Panc1 (cell line): ENCODE results near the gene NMT1. TPM values are rescaled to one million over a fixed set of nuclear protein-coding genes. Genes with fewer than 3 reads are reported as not detected.

Source experiments
- ATAC-seq: fragments of 200-7000 bp; cut with Tn5 transposase; 2 replicates; pipeline ENCODE4 v1.9.1; 2020; ENCODE audit warnings: mild to moderate bottlenecking, moderate library complexity
- BruUV-seq: library from RNA; stranded (reverse); fragments of 400-500 nt; replicated peaks from 2 replicates; lab custom pipeline; 2021; lab: Mats Ljungman, UMichigan
- CTCF ChIA-PET: fragments of 300-600 bp; sonication (Branson Sonifier 250); formaldehyde crosslinking; loops from one replicate; lab custom pipeline; 2022; ENCODE audit warnings: antibody characterized with exemption; lab: Charles Lee
- POLR2A ChIA-PET: fragments of 300-600 bp; sonication (Branson Sonifier 250); formaldehyde crosslinking; loops from one replicate; lab custom pipeline; 2022; ENCODE audit warnings: antibody characterized with exemption; lab: Charles Lee
- DNase-seq: peaks from one replicate; pipeline ENCODE4 v3.0.0-alpha.2; 2010; ENCODE audit warnings: low read depth, low spot score
- H3K27ac ChIP-seq: 2 replicates; pipeline ENCODE4 v1.5.1; 2011; ENCODE audit warnings: mild to moderate bottlenecking, low read length, inconsistent platforms
- H3K27me3 ChIP-seq: fragments of 200-500 bp; sonication (Bioruptor generic); 2 replicates; pipeline ENCODE4 v1.6.0; 2014; ENCODE audit warnings: low read length, inconsistent platforms; ENCODE audit not compliant: control insufficient read depth, insufficient read depth
- H3K36me3 ChIP-seq: fragments of 200-500 bp; sonication (Bioruptor generic); 2 replicates; pipeline ENCODE4 v1.5.1; 2014; ENCODE audit warnings: inconsistent platforms, mild to moderate bottlenecking, low read length, moderate library complexity; ENCODE audit not compliant: control insufficient read depth, insufficient read depth
- H3K4me1 ChIP-seq: 2 replicates; pipeline ENCODE4 v1.5.1; 2011; ENCODE audit warnings: inconsistent platforms, mild to moderate bottlenecking, low read length, moderate library complexity; ENCODE audit not compliant: control insufficient read depth, insufficient read depth
- H3K4me3 ChIP-seq, 2 experiments: 2 replicates each; pipeline ENCODE4 v1.5.1; 2011 to 2012; ENCODE audit warnings: low read depth in 2 of 2, low read length in 2 of 2, mild to moderate bottlenecking in 2 of 2, inconsistent platforms in 1 of 2, moderate library complexity in 1 of 2
- H3K9me3 ChIP-seq: fragments of 200-500 bp; sonication (Bioruptor generic); 2 replicates; pipeline ENCODE4 v1.5.1; 2014; ENCODE audit warnings: low read depth, mild to moderate bottlenecking, inconsistent platforms, low read length, moderate library complexity; ENCODE audit not compliant: control insufficient read depth, insufficient read depth
- POLR2AphosphoS5 ChIP-seq: IDR thresholded peaks from 2 replicates; pipeline ENCODE4 v1.6.1; 2012; ENCODE audit warnings: mild to moderate bottlenecking, low read depth, low read length, moderate library complexity
- SIN3A ChIP-seq: IDR thresholded peaks from 2 replicates; pipeline ENCODE4 v1.6.1; 2012; ENCODE audit warnings: low read depth, mild to moderate bottlenecking, low read length, moderate library complexity, borderline replicate concordance; ENCODE audit not compliant: insufficient read depth
- TCF7L2 ChIP-seq: IDR thresholded peaks from 2 replicates; pipeline ENCODE4 v1.6.1; 2011; ENCODE audit warnings: mild to moderate bottlenecking, low read depth, low read length, inconsistent platforms
- in situ Hi-C: cut with HindIII; loops from 2 replicates; pipeline ENCODE4 v1.10.0; 2016; ENCODE audit warnings: low sequenced_read_pairs, low pct_unique_long_range_greater_than_20kb
- intact Hi-C: fragments of 100-400 bp; cut with micrococcal nuclease; formaldehyde crosslinking; loops from one replicate; pipeline ENCODE4 v1.10.0; 2022; ENCODE audit not compliant: unreplicated experiment
- total RNA-seq: library from RNA; stranded (reverse); gene quantifications from one replicate; pipeline ENCODE4 v1.2.1, GENCODE V29; 2021; ENCODE audit not compliant: unreplicated experiment
- TF ChIP-seq, protein P1 (sequence below): fragments of 450-650 bp; IDR thresholded peaks from 2 replicates; pipeline ENCODE4 v1.5.1; 2017; ENCODE audit warnings: mild to moderate bottlenecking
- TF ChIP-seq, protein P2 (sequence below), 2 experiments: IDR thresholded peaks; 2 replicates each; pipeline ENCODE4 v1.6.1; 2011 to 2012; ENCODE audit warnings: low read depth in 2 of 2, control low read depth in 1 of 2, low read length in 1 of 2, mild to moderate bottlenecking in 1 of 2, moderate library complexity in 1 of 2; ENCODE audit not compliant: insufficient read depth in 1 of 2

NMT1 gene
- total RNA-seq, 1 experiment from 2014 or later: 105 TPM

- Histone ChIP-seq H3K27ac (no peak overlapping the region), H3K9me3 (no peaks in the 10 kb centered on the region), H3K36me3 (no peaks in the 10 kb centered on the region), H3K27me3 (no peaks in the 10 kb centered on the region), H3K4me3 (no peak overlapping the region), H3K4me1 (peaks cover 10% of the 10 kb centered on the region)
- in situ Hi-C loops: no loop called here
- DNase-seq (no peak), ATAC-seq (no peak)
- POLR2A ChIA-PET: no interaction called here
- no TSS peak for BruUV-seq
- intact Hi-C loops: no loop called here
- CTCF ChIA-PET: interaction anchor here (0.6 kb wide), 1 partner anchor 27 kb away, joined by 11 read pairs; no protein-coding TSS in a partner anchor
- no peak for TF ChIP-seq SIN3A
- no peak for TF ChIP-seq POLR2AphosphoS5
- no peak for TF ChIP-seq TCF7L2
- TF ChIP-seq, protein P1, sequence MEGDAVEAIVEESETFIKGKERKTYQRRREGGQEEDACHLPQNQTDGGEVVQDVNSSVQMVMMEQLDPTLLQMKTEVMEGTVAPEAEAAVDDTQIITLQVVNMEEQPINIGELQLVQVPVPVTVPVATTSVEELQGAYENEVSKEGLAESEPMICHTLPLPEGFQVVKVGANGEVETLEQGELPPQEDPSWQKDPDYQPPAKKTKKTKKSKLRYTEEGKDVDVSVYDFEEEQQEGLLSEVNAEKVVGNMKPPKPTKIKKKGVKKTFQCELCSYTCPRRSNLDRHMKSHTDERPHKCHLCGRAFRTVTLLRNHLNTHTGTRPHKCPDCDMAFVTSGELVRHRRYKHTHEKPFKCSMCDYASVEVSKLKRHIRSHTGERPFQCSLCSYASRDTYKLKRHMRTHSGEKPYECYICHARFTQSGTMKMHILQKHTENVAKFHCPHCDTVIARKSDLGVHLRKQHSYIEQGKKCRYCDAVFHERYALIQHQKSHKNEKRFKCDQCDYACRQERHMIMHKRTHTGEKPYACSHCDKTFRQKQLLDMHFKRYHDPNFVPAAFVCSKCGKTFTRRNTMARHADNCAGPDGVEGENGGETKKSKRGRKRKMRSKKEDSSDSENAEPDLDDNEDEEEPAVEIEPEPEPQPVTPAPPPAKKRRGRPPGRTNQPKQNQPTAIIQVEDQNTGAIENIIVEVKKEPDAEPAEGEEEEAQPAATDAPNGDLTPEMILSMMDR: no peak
- TF ChIP-seq, protein P2, sequence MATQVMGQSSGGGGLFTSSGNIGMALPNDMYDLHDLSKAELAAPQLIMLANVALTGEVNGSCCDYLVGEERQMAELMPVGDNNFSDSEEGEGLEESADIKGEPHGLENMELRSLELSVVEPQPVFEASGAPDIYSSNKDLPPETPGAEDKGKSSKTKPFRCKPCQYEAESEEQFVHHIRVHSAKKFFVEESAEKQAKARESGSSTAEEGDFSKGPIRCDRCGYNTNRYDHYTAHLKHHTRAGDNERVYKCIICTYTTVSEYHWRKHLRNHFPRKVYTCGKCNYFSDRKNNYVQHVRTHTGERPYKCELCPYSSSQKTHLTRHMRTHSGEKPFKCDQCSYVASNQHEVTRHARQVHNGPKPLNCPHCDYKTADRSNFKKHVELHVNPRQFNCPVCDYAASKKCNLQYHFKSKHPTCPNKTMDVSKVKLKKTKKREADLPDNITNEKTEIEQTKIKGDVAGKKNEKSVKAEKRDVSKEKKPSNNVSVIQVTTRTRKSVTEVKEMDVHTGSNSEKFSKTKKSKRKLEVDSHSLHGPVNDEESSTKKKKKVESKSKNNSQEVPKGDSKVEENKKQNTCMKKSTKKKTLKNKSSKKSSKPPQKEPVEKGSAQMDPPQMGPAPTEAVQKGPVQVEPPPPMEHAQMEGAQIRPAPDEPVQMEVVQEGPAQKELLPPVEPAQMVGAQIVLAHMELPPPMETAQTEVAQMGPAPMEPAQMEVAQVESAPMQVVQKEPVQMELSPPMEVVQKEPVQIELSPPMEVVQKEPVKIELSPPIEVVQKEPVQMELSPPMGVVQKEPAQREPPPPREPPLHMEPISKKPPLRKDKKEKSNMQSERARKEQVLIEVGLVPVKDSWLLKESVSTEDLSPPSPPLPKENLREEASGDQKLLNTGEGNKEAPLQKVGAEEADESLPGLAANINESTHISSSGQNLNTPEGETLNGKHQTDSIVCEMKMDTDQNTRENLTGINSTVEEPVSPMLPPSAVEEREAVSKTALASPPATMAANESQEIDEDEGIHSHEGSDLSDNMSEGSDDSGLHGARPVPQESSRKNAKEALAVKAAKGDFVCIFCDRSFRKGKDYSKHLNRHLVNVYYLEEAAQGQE (IDR thresholded peaks at IDR 0.05; ENCODE audit: insufficient read depth in 1 of 2, low read depth in 2 of 2, low read length in 1 of 2): no peak
These were observed 45.0 kb downstream of the NMT1 start for GRCh38 chr17:45106096-45106495.

DNA sequence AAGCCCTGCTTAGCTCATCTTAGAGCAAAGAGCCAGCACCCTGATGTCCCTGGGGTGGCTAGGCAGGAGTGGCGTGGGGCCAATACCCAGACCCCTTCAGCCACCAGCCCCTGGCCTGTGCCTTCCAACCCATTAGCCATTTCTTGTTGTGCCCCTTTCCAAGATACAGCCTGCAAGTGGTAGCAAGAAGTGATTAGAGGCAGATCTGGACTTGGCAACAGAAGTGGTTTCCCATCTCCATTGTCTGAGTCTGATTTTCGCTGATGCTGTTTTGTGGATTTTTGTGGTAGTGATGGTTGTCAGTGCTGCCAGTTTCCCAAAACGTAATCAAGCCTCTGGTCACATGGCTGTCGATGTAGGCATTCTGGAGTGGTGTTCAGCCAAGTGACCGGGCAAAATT lies 45.5 kb downstream of the NMT1 start:
- BruUV-seq: no TSS peak
- H3K9me3 ChIP-seq: no peaks in the 10 kb centered on the region
- no peaks in the 10 kb centered on the region for H3K36me3 ChIP-seq
- peaks cover 13% of the 10 kb centered on the region for H3K4me1 ChIP-seq
- H3K4me3 ChIP-seq: no peak overlapping the region
- no peaks in the 10 kb centered on the region for H3K27me3 ChIP-seq
- intact Hi-C loops (no loop called here), in situ Hi-C loops (no loop called here)
- CTCF ChIA-PET: interaction anchor here (0.6 kb wide), 1 partner anchor 27 kb away, joined by 11 read pairs; no protein-coding TSS in a partner anchor
- ATAC-seq (no peak), DNase-seq (no peak)
- TF ChIP-seq SIN3A (no peak), TCF7L2 (no peak), POLR2AphosphoS5 (no peak)
- TF ChIP-seq, protein P2 (IDR thresholded peaks at IDR 0.05; ENCODE audit: insufficient read depth in 1 of 2, low read depth in 2 of 2, low read length in 1 of 2): no peak
- no peak overlapping the region for H3K27ac ChIP-seq
- POLR2A ChIA-PET: no interaction called here
